GM19351 (cell line): ENCODE measurements around the gene FABP3.

ENCODE experiments used
- ATAC-seq: cut with Tn5 transposase; IDR thresholded peaks from one replicate; pipeline ENCODE4 v1.9.1; 2021; ENCODE audit warnings: mild to moderate bottlenecking, moderate library complexity; ENCODE audit not compliant: unreplicated experiment

FABP3 gene

DNA sequence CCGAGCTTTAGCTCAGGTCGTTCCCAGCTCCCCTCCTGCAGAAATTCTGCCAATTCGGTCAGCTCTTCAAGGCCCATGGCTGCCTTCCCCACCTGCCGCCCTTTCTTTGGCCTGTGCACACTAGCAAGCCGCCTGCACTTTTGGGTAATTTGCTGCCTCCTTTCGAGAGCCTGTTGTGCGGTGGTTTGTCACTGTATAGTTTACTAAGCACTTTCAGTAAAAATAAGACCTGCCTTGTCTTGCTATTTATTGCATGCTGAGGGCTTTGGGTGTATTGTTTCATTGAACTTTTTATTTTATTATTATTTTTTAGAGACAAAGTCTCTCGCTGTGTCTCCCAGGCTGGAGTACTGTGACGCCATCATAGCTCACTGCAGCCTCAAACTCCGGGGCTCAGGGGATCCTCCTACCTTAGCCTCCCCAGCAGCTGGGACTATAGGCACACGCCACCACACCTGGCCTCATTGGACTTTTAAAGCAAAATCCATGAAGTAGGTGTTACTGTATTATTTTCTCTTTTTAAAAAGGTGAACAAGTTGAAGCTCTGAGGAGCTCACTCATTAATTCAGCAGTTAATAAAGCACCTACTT lies 1.1 kb upstream of the FABP3 start:
- ATAC-seq = no peak

DNA sequence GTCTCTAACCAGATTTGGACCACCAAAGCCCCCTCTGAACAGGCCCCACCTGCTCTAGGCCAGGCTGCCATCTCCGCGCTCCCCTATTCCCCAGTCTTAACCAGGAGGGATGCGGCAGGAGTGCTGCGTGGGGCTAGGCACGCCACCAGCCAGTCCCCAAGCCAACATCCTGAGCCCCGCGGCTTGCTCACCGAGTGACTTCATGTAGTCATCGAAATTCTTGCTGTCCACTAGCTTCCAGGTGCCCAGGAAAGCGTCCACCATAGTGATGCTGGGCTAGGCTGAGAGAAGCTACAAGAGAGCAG lies 173 bp downstream of the FABP3 start:
- no peak for ATAC-seq

DNA sequence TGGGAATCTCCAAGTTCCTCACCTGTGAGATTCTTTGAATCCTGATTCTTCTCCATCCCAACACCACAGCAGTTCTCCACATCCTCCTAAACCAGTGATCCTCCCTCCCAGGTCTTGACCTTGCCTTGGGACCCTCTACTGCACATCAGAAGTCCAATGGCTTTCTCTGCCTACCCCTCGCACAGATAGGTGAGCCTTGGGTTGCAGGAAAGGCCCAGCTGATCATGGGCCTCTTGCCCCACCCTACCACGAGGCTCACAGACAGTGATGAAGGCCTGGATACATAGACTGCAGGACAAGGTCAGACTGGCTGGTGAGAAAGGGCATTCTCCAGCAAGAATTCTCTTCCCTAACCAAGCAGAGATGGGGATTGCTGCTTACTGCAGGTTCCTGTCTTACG lies 825 bp downstream of the FABP3 start:
- no peak for ATAC-seq

DNA sequence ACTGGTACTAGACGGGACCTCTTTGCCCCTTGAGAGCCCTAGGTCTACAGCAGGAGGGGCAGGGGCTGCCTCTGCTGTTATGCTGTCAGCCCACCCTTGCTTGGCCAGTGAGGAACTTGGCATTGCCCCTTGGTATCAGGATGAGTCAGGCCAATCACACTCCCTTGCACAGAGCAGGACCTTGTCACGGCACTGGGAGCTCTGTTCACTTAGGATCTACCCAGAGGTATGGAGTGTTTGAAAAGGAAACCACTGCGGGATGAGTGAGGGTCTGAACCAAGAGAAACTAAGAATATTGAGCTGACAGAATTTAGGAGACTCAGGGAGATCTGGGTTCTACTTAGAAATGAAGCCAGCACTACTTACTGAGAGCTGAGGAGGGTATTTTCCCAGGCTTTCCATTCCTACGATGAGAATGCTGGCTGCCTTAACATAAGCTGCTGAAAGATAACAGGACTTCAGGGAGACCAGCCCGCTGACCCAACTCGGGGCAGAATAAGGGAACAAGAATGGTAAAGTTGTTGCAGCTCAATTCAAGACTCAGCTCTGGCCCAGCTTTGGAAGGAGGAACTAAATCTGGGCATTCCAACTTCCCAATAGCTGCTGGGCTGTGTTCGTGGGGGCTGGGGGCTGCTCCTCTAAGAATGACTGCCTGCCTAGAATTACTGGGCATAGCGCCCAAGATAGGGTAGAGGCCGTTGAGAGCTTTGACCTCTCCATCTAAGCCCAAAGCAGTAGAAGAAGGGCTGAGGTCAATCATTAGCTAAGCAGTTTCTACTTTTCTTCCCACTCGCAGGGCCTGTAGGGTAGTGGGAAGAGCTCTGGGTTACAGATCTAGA lies 1.5 kb downstream of the FABP3 start:
- no peak for ATAC-seq

DNA sequence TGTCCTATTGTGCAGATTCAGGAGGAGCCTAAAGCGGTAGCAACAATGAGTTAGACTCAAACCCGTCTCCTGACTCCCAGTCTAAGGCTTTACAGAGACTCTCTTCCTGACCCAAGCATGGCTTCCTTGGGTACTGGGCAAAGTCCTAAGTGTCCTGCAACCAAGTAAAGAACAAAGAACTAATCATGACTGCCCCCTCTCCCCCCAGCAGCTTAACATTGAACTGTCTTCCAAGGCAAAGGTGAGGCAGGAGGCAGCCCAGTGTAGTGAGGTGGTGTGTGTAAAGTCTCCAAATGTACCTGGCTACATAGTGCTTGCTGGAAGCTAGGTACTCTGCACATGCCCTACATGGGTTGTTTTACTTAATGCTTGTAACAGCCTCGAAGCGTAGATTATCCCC lies 2.3 kb downstream of the FABP3 start:
- ATAC-seq = no peak

DNA sequence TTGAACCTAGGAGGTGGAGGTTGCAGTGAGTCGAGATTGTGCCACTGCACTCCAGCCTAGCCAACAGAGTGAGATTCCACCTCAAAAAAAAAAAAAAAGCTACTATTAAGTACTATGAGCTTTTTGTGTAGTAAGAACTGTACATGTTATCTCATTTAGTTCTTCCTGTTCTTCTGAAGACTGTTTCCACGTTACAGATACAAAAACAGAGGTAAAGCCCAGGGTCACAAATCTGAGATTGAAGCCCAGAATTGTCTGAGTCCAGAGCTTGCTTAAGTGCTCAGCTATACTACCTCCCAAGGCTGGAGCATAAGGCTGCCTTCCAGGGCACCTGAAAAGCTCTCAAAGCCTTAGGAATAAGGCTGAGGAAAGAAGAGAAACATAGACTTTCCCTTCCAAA lies 2.9 kb downstream of the FABP3 start:
- no peak for ATAC-seq

DNA sequence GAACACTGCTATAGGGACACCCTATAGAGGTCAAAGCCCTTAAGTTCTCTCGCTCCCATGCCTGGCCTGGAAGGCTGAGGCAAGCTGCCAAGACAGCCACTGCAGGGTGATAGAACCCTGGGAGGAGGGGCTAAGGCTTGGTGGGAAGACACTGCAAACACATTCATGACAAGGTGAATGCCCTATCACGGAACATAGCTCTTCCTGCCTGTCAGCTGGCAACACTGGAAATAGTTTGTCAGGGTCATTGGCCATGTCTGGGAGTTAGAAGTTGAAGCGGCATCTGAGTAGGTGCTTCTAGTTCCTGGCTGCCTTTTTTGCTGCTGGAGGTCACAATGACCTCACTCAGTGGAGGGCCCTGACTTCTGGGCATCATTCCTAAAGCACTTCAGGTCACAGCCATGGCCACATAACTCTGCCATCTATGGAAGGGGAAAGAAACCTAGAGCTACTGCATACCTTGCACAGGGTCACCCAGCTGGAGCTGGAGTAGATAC lies 4.2 kb downstream of the FABP3 start:
- no peak for ATAC-seq

DNA sequence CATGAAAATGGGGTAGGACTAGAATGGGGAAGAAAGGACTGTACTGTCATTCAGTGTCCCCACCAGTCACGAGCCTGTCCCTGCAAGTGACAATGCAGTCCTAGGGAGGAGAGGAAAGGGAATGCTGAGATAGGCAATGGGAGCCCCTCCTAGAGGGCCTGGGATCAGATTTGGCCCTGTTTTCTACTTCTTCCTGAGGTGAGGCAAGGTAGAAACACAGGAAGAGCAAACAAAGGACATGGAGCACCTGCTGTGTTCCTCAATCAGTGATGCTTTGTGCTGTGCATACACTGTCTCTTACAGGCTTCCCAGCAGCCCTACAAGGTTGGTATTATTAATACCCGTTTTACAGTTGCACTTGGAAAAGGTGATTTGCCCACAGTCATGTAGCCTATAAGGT lies 6.1 kb downstream of the FABP3 start:
- no peak for ATAC-seq

DNA sequence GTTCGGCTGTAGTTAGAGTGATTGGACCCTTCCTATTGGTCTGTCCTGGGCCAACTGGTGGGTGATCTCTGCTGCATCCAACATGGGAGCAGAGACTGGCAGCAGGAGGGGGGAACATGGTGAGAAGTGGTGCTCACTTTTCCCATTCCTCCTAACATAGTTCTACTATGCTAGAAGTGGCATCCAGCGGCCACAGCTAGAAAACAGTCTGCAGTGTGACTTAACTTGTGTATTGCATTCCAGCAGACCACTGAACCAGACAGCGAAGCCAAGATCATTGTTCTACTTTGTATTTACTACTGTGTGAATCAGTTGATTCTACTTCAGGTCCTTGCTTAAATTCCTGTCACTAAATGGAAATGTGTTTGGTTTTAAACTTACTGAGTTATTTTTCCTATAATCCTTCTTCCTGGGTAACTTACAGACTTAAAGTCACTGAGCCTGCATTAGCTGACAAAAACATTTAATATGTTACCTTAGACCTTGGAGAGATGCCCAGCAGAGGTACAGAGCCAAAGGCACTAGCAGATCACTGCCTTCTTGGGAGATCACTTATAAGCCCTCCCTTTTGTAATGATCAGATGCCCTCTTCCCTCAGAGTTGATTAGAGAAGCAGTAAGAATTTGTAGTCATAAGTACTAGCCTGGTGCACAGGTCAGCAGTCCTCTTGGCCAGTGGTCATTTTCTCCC lies 8.2 kb downstream of the FABP3 start:
- ATAC-seq = no peak

DNA sequence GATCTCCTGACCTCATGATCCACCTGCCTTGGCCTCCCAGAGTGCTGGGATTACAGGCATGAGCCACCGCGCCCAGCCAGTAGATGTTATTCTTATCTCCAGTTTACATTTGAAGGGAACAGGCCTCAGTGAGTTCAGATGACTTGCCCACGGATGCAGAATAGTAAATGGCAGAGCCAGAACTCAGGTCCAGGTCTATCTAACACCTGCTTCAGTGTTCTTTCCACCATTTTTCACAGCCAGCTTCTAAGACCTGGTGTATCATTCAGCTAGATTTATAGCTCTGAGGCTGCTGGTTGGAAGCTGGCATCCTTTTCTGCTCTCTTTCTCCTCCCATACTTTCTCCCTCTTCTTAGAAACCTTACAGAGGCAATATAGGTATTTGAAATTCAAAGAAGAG lies 10.8 kb downstream of the FABP3 start:
- no peak for ATAC-seq

DNA sequence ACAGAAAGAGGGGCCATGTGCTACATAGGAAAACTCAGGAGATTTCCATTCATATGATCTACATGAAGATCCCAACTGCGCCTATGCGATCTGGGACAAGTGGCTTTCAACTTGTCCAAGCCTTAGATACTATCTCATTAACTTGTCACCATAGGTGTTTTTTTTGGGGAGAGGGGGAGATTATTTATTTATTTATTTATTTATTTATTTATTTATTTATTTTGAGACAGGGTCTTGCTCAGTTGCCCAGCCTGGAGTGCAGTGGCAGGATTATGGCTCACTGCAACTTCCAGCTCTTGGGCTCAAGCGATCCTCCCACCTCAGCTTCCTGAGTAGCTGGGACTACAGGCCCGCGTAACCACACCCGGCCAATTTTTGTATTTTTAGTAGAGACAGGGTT lies 11.3 kb downstream of the FABP3 start:
- no peak for ATAC-seq

DNA sequence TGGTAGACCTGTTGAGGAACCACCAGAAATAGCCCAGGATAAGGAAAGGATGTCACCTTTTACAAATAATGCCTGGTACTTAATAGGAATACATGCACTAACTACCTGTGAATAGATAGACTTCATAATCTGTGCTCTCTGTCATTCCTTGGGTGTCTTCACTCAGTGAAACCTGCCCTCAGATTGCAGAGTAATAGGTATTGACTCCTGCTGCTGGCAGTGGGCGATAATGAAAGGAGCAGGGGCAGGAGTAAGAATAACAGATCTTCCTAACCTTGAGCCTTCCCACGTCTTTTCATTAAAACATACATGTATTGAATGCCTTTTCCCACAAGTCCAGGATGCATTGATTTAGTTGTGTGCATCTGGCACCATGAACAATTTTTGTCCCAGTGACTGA lies 16.4 kb downstream of the FABP3 start:
- ATAC-seq = no peak

DNA sequence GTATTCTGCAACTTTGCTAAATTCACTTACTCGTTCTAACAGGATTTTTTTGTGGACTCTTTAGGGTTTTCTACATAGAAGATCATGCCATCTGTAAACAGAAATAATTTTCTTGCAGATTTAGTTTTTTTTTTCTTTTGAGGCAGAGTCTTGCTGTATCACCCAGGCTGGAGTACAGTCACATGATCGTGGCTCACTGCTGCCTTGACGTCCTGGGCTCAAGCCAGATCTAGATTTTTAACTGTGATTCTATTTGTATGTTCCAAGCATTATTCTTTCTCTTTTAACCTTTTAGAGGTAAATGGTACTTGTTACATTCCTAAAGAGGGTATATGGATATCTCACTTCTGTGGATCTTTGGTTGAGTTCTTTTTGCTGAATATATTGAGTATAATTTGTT lies 18.6 kb downstream of the FABP3 start:
- no peak for ATAC-seq

DNA sequence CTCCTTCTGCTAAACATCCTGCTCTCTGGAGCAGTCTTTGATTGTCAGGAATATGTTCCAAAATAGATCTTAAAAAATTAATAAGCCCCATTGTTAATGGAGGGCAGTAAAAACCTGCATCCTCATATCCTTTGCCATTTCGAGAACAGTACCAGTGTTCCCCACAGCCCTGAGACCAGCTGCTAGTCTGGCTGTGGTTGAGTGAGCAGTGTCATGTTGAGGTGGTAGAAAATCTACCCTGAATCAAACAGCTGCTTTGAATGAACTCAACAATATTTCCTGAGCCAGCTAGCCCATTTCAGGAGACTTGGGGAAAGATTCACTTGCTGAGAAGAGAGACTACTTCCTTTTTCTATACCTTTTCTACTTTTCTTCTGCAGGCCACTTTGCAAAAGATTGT lies 24.4 kb downstream of the FABP3 start:
- ATAC-seq = no peak

DNA sequence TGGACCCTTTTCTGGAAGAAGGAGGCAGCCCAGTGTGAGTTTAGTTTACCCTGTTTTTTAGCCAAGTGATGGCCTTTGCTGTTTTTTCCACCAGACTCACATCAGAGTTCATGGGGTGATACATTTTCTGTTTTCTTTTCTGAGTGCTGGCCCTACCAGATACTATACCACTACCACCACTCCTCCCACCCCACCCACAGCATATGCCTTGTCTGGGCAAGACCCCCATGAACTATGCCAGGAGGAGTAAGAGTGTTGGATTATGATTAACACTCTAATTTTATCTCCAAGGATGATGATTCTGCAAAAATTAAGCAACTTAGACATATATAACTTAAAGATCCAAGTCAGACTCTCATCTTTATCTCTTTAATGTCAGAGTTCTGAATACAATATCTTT lies 26.1 kb downstream of the FABP3 start:
- no peak for ATAC-seq

DNA sequence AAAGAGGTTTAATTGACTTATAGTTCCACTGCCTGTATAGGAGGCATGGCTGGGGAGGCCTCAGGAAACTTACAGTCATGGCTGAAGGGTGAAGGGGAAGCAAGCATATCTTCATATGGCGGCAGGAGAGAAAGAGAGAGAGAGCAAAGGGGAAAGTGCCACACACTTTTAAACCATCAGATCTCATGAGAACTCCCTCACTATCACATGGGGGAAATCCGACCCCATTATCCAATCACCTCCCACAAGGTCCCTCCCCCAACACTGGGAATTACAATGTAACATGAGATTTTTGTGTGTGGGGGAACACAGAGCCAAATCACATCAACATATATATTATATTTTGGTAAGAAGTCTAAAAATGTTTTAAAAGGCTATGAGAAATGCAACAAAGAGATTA lies 27.2 kb downstream of the FABP3 start:
- ATAC-seq = no peak

DNA sequence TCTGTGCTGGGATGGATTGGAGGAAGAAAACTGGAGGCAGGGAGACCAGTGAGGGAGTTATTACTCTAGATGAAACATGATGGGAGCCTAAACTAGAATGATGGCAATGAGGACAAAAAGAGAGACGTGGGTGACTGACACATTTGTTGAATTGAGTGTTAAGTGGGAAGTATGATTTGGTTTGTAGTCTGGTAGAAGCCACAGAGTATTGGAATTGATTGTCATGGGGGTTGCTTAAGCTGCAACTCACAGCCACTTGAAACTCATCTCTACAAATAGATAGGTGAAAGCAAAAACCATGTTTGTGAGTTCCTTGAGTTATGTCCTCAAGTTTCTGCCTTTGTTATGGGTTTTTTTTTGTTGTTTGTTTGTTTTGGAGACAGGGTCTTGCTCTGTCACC lies 28.4 kb downstream of the FABP3 start:
- ATAC-seq = no peak

DNA sequence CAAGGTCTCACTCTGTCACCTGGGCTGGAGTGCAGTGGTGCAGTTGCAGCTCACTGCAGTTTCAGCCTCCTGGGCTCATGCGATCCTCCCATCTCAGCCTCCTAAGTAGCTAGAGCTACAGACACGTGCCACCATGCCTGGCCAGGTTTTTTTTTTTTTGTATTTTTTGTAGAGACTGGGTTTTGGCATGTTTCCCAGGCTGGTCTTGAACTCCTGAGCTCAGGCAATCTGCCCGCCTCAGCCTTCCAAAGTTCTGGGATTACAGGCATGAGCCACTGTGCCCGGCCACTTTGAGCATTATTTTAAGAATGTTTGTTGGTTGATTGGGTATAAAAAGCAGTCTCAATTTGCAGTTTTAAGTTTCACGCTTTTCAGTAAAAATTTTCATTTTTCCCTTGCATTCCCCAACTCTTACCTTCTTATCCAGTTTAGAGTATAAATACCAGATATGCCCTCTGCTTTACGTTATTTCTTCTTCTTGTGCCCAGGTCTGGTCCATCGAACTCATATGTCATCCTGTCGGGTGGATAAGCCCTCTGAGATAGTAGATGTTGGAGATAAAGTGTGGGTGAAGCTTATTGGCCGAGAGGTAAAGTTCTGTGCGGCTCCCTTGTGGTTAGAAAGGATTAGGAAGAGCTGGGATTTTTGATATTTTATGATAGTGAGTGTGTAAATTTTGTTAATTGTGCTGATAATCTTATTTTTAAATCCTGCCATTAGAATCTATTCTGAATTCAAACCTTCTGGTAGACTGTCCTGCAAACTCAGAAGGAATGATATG lies 36.0 kb downstream of the FABP3 start:
- ATAC-seq = no peak

DNA sequence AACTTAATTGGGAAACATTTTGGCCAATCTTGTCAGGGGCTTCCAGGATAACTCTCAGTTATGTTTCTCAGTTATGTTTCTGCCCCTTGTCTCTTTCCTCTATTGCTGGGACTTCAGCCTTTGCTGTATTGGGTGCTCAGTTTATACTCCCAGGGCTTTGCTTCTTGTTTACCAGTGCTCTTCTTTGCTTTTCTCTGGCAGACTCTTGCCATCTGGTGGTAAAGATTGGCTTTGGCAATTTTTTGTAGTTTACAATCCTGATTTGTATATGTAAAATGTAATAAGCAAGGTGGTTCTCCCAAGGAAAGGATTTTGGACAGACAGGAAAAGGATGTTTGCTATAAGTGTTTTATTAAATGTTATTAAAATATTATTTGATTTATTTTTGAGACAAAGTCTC lies 37.9 kb downstream of the FABP3 start:
- ATAC-seq = no peak

DNA sequence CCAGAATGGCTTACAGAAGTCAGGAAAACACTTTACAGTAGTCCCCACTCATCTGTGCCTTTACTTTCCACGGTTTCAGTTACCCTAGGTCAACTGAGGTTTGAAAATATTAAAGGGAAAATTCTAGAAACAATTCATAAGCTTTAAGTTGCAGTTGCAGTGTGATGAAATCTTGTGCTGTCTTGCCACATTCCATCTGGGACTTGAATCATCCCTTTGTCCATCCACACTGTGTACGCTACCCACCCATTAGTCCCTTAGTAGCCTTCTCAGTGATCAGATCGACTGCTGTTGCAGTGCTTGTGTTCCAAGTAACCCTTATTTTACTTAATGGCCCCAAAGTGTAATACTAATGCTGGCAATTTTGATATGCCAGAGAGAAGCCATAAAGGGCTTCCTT lies 45.5 kb downstream of the FABP3 start:
- no peak for ATAC-seq

DNA sequence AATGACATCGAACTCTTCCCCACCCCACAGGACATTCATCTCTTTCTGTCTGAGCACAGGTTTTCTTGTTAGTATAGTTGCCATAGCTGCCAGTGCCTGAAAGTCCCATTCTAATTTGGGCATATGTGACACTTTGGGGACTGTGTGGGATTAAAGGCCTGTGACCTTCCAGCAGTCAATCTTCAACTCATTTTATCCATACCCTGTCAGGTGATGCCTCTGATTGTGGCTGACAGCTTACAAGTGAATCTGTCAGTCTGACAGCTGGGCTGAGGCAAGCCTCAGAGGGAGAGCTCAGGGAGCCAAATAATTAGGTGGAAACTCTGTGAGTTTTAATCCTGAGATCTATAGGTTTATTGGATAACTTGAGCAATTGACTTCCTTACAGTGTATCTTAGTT lies 46.4 kb downstream of the FABP3 start:
- no peak for ATAC-seq

DNA sequence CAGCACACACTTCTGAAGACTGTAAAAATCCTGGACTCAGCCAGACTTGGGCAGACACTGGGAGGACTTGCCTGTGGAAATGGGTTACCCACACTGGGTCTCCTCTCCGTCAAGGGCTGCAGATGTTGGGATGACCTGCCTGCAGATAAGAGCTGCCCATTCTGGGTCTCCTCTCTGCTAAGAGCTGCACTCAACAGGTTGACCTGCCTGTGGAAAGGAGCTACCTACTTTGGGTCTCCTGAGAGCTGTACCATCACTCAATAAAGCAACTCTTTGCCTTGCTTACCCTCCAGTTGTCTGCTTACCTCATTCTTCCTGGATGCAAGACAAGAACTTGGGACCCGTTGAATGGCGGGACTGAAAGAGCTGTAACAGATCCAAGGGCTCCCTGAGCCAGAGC lies 47.9 kb downstream of the FABP3 start:
- ATAC-seq = no peak
